ENCODE measurements around the gene TLE2.
"Not testable (repeated sequence)": the region's sequence is repeated elsewhere in the genome, so short reads cannot be mapped to it uniquely, and the experiment has no call there.

Gene TLE2

DNA sequence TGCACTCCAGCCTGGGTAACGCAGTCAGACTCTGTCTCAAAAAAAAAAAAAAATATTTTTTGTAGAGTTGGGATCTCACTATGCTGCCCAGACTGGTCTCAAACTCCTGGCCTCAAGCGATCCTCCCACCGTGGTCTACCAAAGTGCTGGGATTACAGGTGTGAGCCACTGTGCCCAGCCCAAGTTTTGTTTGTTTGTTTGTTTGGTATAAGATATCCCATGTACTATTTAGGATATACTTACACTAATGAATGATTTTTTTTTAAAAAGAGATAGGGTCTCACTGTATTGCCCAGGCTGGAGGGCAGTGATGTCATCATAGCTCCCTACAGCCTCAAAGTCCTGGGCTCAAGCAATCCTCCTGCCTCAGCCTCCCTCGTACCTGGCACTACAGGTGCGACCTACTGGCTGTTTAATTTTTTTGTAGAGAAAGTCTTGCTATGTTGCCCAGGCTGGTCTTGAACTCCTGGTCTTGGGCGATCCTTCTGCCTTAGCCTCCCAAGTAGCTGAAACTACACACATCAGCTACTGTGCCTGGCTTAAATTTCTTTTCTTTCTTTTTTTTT lies 27.8 kb downstream of the TLE2 start:
- no peak for DNase-seq (ENCODE audit: low read depth)
- no peak overlapping the region for H3K4me3 ChIP-seq (ENCODE audit: low read depth, low read length)
- TF ChIP-seq, protein P1, sequence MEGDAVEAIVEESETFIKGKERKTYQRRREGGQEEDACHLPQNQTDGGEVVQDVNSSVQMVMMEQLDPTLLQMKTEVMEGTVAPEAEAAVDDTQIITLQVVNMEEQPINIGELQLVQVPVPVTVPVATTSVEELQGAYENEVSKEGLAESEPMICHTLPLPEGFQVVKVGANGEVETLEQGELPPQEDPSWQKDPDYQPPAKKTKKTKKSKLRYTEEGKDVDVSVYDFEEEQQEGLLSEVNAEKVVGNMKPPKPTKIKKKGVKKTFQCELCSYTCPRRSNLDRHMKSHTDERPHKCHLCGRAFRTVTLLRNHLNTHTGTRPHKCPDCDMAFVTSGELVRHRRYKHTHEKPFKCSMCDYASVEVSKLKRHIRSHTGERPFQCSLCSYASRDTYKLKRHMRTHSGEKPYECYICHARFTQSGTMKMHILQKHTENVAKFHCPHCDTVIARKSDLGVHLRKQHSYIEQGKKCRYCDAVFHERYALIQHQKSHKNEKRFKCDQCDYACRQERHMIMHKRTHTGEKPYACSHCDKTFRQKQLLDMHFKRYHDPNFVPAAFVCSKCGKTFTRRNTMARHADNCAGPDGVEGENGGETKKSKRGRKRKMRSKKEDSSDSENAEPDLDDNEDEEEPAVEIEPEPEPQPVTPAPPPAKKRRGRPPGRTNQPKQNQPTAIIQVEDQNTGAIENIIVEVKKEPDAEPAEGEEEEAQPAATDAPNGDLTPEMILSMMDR (IDR thresholded peaks at IDR 0.05; ENCODE audit: control insufficient read depth, extremely low read depth, insufficient read depth) = no peak

GRCh38 chr19:2998642-2999041 lies 30.4 kb downstream of the TLE2 start:
- H3K4me3 ChIP-seq (ENCODE audit: low read depth, low read length) = no peak overlapping the region
- TF ChIP-seq, protein P1 (IDR thresholded peaks at IDR 0.05; ENCODE audit: control insufficient read depth, extremely low read depth, insufficient read depth) = no peak
- no peak for DNase-seq (ENCODE audit: low read depth)

GRCh38 chr19:2997720-2998119 lies 31.4 kb downstream of the TLE2 start:
- TF ChIP-seq, protein P1 (IDR thresholded peaks at IDR 0.05; ENCODE audit: control insufficient read depth, extremely low read depth, insufficient read depth) = no peak
- DNase-seq (ENCODE audit: low read depth) = no peak
- no peak overlapping the region for H3K4me3 ChIP-seq (ENCODE audit: low read depth, low read length)

DNA sequence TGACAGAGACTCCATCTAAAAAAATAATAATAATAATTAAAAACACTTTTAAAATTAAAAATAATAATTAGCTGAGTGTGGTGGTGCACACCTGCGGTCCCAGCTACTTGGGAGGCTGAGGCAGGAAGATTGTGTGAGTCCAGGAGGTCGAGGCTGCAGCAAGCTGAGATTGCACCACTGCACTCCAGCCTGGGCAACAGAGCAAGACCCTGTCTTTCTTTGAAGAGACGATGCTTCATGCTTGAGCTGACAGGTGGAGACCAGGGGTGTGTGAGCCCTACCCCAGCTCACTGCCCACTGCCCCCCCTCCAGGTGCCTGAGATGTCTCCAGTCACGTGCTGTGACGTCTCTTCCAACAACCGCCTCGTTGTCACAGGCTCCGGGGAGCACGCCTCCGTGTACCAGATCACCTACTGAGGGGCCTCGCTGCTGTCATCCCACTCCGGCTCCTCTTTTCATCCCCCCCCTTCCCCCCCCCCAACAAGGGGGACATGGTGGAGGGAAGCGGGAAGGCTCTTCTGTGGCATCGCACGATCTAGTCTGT lies 34.4 kb downstream of the TLE2 start:
- H3K4me3 ChIP-seq (ENCODE audit: low read depth, low read length) = no peak overlapping the region
- TF ChIP-seq, protein P1 (IDR thresholded peaks at IDR 0.05; ENCODE audit: control insufficient read depth, extremely low read depth, insufficient read depth) = no peak
- DNase-seq (ENCODE audit: low read depth) = no peak

- no peak overlapping the region for H3K4me3 ChIP-seq (ENCODE audit: low read depth, low read length)
- TF ChIP-seq, protein P1 (IDR thresholded peaks at IDR 0.05; ENCODE audit: control insufficient read depth, extremely low read depth, insufficient read depth) = no peak
- no peak for DNase-seq (ENCODE audit: low read depth)
Measured at GRCh38 chr19:2993579-2993978, 35.5 kb downstream of the TLE2 start.

DNA sequence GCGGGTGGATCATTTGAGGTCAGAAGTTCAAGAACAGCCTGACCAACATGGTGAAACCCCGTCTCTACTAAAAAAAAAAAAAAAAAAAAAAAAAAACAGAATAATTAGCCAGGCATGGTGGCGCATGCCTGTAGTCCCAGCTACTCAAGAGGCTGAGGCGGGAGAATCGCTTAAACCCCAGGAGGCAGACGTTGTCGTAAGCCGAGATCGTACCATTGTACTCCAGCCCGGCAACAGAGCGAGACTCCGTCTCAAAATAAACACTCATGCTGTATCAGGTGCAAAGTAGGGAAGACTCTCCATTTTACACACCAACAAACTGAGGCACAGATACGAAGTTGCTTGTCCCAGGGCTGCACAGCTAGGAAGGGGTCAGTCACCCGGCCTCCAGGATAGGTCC lies 36.1 kb downstream of the TLE2 start:
- TF ChIP-seq, protein P1 (IDR thresholded peaks at IDR 0.05; ENCODE audit: control insufficient read depth, extremely low read depth, insufficient read depth) = no peak
- DNase-seq (ENCODE audit: low read depth) = no peak
- H3K4me3 ChIP-seq (ENCODE audit: low read depth, low read length) = no peak overlapping the region

DNA sequence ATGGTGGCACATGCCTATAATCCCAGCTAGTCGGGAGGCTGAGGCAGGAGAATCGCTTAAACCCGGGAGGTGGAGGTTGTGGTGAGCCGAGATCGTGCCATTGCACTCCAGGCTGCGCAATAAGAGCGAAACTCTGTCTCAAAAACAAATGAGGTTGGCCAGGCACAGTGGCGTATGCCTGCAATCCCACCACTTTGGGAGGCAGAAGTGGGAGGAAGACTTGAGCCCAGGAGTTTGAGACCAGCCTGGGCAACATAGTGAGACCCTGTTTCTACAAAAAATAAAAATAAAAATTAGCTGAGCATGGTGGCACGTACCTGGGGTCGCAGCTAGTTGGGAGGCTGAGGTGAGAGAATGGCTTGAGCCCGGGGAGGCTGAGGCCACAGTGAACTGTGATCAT lies 36.7 kb downstream of the TLE2 start:
- DNase-seq (ENCODE audit: low read depth); H3K4me3 ChIP-seq (ENCODE audit: low read depth, low read length): not testable (repeated sequence)
